ENCODE measurements around the gene DNAH7. TPM values are rescaled to one million over a fixed set of nuclear protein-coding genes. Genes with fewer than 3 reads are reported as not detected.

DNAH7 gene
- total RNA-seq, result not detected
- not detected for polyA plus RNA-seq
- total RNA-seq, result 0.40 reads per million

GRCh38 chr2:196068271-196069209, at the start of gene DNAH7:
Gene DNAH7 (minus strand): TSS chr2:196068837. CDS start chr2:196068711, 126 bp downstream.
- Mint-ChIP-seq H3K36me3 (no peaks in the 10 kb centered on the region), H3K4me3 (peak within 1 kb of the TSS; percentile 77 to 92 (median 88)), H3K4me1 (peaks cover 6 to 16% (median 12%) of the 10 kb centered on the region in 7 donors), H3K27me3 (peaks cover 0 to 33% (median 3%) of the 10 kb centered on the region in 5 donors), H3K27ac (peak within 1 kb of the TSS; percentile 75 to 94 (median 86)), H3K9me3 (no peaks in the 10 kb centered on the region)
- intact Hi-C loops (cut with micrococcal nuclease), result loop anchor here (1.0 to 10.0 kb wide), 19 partner anchors 13 to 1901 kb away; partner anchors contain the start of genes CCDC150 (in 2 of the 2), MARS2 (in 1 of the 2), SLC39A10 (in 1 of the 2) and STK17B (in 1 of the 2)
- DNase-seq (peak; percentile 84 to 94 (median 92)), ATAC-seq (peak; percentile 96)
- Histone ChIP-seq H3K27me3 (ENCODE audit: control insufficient read depth in 2 of 2, insufficient read depth in 2 of 2, low read length in 2 of 2) (peaks cover 0 to 3% of the 10 kb centered on the region in 2 donors), H3K27ac (ENCODE audit: low read depth, low read length) (peak within 1 kb of the TSS; percentile 45), H3K4me3 (ENCODE audit: low read length) (peak within 1 kb of the TSS; percentile 69), H3K36me3 (ENCODE audit: control insufficient read depth in 2 of 3, insufficient read depth in 3 of 3, low read length in 3 of 3) (no peaks in the 10 kb centered on the region), H3K9me3 (ENCODE audit: control insufficient read depth in 2 of 3, low read length in 3 of 3) (no peaks in the 10 kb centered on the region), H3K4me1 (ENCODE audit: control insufficient read depth in 2 of 2, insufficient read depth in 2 of 2, low read length in 2 of 2) (peaks cover 6% of the 10 kb centered on the region in 2 donors)
- ChIA-PET CTCF (interaction anchor here (0.5 to 2.8 kb wide), 19 partner anchors 9 to 571 kb away, joined by 3 to 19 read pairs (median 3); no protein-coding TSS in a partner anchor), POLR2A (interaction anchor here (0.6 to 1.9 kb wide), 9 partner anchors 10 to 460 kb away, joined by 3 to 7 read pairs (median 3); no protein-coding TSS in a partner anchor)

DNA sequence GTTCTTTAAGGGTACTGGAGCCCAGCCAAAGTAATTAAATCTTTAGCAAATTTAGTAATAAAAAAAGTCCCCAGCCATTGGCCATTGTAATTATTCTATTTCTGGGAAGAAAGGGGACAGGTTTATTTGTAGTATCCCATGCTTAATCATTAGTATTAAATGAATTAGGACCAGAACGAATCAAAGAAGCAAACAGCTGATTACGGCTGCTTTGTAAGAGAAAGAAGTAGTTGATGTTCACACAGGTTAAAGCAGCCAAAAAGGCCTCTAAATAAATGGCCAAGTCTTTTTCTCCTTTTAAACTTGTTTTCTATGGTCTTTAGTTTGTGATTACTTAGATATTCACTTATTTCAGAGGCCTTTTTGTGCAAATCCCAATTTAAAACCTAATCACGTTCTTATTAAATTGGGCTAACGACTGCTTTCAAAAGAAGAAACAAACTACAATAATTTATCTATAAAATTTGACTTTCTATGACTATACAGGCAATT, 48.6 kb upstream of the DNAH7 start:
- CTCF ChIA-PET, result no interaction called here

GRCh38 chr2:196113061-196113974, 44.7 kb upstream of the DNAH7 start:
- ChIA-PET CTCF (interaction anchor here (1.1 to 1.6 kb wide), 3 partner anchors 16 to 224 kb away, joined by 3 to 4 read pairs (median 3); no protein-coding TSS in a partner anchor), POLR2A (interaction anchor here (0.6 to 1.2 kb wide), 3 partner anchors 13 to 108 kb away, joined by 3 to 6 read pairs (median 3); no protein-coding TSS in a partner anchor)
- intact Hi-C loops (cut with micrococcal nuclease), result loop anchor here in 1 of 2 donors (1.0 kb wide), 1 partner anchor 8 kb away; no protein-coding TSS in a partner anchor
- ATAC-seq, result no peak
- H3K9me3 Mint-ChIP-seq, result no peaks in the 10 kb centered on the region
- Histone ChIP-seq H3K4me3 (ENCODE audit: low read length) (no peak overlapping the region), H3K36me3 (ENCODE audit: control insufficient read depth in 2 of 3, insufficient read depth in 3 of 3, low read length in 3 of 3) (no peaks in the 10 kb centered on the region), H3K9me3 (ENCODE audit: control insufficient read depth in 2 of 3, low read length in 3 of 3) (no peaks in the 10 kb centered on the region), H3K4me1 (ENCODE audit: control insufficient read depth in 2 of 2, insufficient read depth in 2 of 2, low read length in 2 of 2) (no peaks in the 10 kb centered on the region), H3K27me3 (ENCODE audit: control insufficient read depth in 2 of 2, insufficient read depth in 2 of 2, low read length in 2 of 2) (no peaks in the 10 kb centered on the region), H3K27ac (ENCODE audit: low read depth, low read length) (no peak overlapping the region)
- H3K4me1 Mint-ChIP-seq, result peaks cover 4 to 28% (median 20%) of the 10 kb centered on the region in 7 donors
- DNase-seq, result no peak
- peak overlapping the region in 2 of 9 donors; percentile 51 to 77 for H3K27ac Mint-ChIP-seq
- H3K36me3 Mint-ChIP-seq, result peaks cover 0 to 4% (median 0%) of the 10 kb centered on the region in 5 donors
- H3K4me3 Mint-ChIP-seq, result peak overlapping the region in 6 of 10 donors; percentile 20 to 56 (median 34)
- H3K27me3 Mint-ChIP-seq, result no peaks in the 10 kb centered on the region

More for the DNA sequence above, 48.6 kb upstream of the DNAH7 start:
- no peak for ATAC-seq
- H3K4me3 ChIP-seq (ENCODE audit: low read length), result no peak overlapping the region
- no peaks in the 10 kb centered on the region for H3K27me3 ChIP-seq (ENCODE audit: control insufficient read depth in 2 of 2, insufficient read depth in 2 of 2, low read length in 2 of 2)
- intact Hi-C loops (cut with micrococcal nuclease), result loop anchor here in 1 of 2 donors (5.0 kb wide), 1 partner anchor 590 kb away; no protein-coding TSS in a partner anchor
- Mint-ChIP-seq H3K9me3 (peaks cover 0 to 7% (median 2%) of the 10 kb centered on the region in 11 donors), H3K36me3 (peaks cover 0 to 7% (median 5%) of the 10 kb centered on the region in 5 donors), H3K4me1 (peaks cover 4 to 25% (median 14%) of the 10 kb centered on the region in 7 donors), H3K27me3 (no peaks in the 10 kb centered on the region), H3K27ac (no peak overlapping the region), H3K4me3 (no peak overlapping the region)
- no peaks in the 10 kb centered on the region for H3K9me3 ChIP-seq (ENCODE audit: control insufficient read depth in 2 of 3, low read length in 3 of 3)
- DNase-seq, result no peak
- H3K4me1 ChIP-seq (ENCODE audit: control insufficient read depth in 2 of 2, insufficient read depth in 2 of 2, low read length in 2 of 2), result no peaks in the 10 kb centered on the region
- POLR2A ChIA-PET, result interaction anchor here (1.7 kb wide), 1 partner anchor 15 kb away, joined by 3 read pairs; no protein-coding TSS in a partner anchor
- no peaks in the 10 kb centered on the region for H3K36me3 ChIP-seq (ENCODE audit: control insufficient read depth in 2 of 3, insufficient read depth in 3 of 3, low read length in 3 of 3)
- H3K27ac ChIP-seq (ENCODE audit: low read depth, low read length), result no peak overlapping the region

DNA sequence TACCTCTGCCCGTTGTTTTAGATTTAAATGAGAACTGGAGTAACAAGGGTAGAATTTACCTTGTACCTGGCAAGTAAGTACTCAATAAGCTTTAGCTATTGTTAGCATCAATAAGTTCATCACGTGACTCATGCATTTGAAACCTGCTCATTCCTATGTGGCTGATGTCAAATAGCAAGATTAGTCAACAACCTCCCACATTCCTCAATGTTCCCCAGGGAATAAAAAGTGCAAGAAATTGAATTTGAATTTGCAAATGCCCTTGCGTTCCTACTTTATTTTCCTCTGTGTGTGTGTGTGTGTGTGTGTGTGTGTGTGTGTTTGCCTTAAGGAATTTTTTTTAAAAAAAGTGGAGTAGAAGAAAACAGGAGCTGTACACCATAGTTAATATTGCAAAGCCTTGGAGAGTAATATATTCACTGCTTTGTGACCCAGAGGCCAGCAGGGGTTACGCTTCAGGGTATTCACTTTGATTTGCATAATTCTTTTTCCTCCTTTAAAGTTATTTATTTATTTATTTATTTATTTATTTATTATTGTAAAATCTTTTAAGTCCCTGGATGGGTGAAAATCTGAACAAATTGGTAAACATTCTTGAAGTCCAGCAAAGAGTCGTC, 43.9 kb upstream of the DNAH7 start:
- H3K9me3 Mint-ChIP-seq, result peaks cover 0 to 3% (median 0%) of the 10 kb centered on the region in 11 donors
- ChIA-PET POLR2A (interaction anchor here (1.2 kb wide), 2 partner anchors 12 to 109 kb away, joined by 3 read pairs; no protein-coding TSS in a partner anchor), CTCF (interaction anchor here (0.7 to 1.6 kb wide), 4 partner anchors 15 to 225 kb away, joined by 3 to 4 read pairs (median 3); partner anchors contain the start of gene DNAH7)
- H3K4me3 Mint-ChIP-seq, result peak overlapping the region in 3 of 10 donors; percentile 27 to 56 (median 31)
- DNase-seq, result no peak
- Histone ChIP-seq H3K9me3 (ENCODE audit: control insufficient read depth in 2 of 3, low read length in 3 of 3) (no peaks in the 10 kb centered on the region), H3K27ac (ENCODE audit: low read depth, low read length) (no peak overlapping the region), H3K27me3 (ENCODE audit: control insufficient read depth in 2 of 2, insufficient read depth in 2 of 2, low read length in 2 of 2) (no peaks in the 10 kb centered on the region), H3K36me3 (ENCODE audit: control insufficient read depth in 2 of 3, insufficient read depth in 3 of 3, low read length in 3 of 3) (no peaks in the 10 kb centered on the region), H3K4me3 (ENCODE audit: low read length) (no peak overlapping the region), H3K4me1 (ENCODE audit: control insufficient read depth in 2 of 2, insufficient read depth in 2 of 2, low read length in 2 of 2) (no peaks in the 10 kb centered on the region)
- intact Hi-C loops (cut with micrococcal nuclease), result loop anchor here in 1 of 2 donors (1.0 kb wide), 1 partner anchor 7 kb away; no protein-coding TSS in a partner anchor
- no peak for ATAC-seq
- no peak overlapping the region for H3K27ac Mint-ChIP-seq
- H3K27me3 Mint-ChIP-seq, result no peaks in the 10 kb centered on the region
- H3K4me1 Mint-ChIP-seq, result peaks cover 4 to 28% (median 20%) of the 10 kb centered on the region in 7 donors
- H3K36me3 Mint-ChIP-seq, result peaks cover 0 to 4% (median 0%) of the 10 kb centered on the region in 5 donors

- no peaks in the 10 kb centered on the region for H3K27me3 Mint-ChIP-seq
- no peak overlapping the region for H3K27ac ChIP-seq (ENCODE audit: low read depth, low read length)
- no peak overlapping the region for H3K27ac Mint-ChIP-seq
- POLR2A ChIA-PET, result no interaction called here
- no peaks in the 10 kb centered on the region for H3K9me3 ChIP-seq (ENCODE audit: control insufficient read depth in 2 of 3, low read length in 3 of 3)
- H3K36me3 Mint-ChIP-seq, result peaks cover 0 to 4% (median 0%) of the 10 kb centered on the region in 5 donors
- no peaks in the 10 kb centered on the region for H3K27me3 ChIP-seq (ENCODE audit: control insufficient read depth in 2 of 2, insufficient read depth in 2 of 2, low read length in 2 of 2)
- intact Hi-C loops (cut with micrococcal nuclease), result no loop called here
- no peak for DNase-seq
- no peaks in the 10 kb centered on the region for H3K4me1 ChIP-seq (ENCODE audit: control insufficient read depth in 2 of 2, insufficient read depth in 2 of 2, low read length in 2 of 2)
- H3K4me3 Mint-ChIP-seq, result no peak overlapping the region
- CTCF ChIA-PET, result no interaction called here
- ATAC-seq, result no peak
- H3K9me3 Mint-ChIP-seq, result peaks cover 0 to 3% (median 0%) of the 10 kb centered on the region in 11 donors
- peaks cover 5 to 42% (median 23%) of the 10 kb centered on the region in 7 donors for H3K4me1 Mint-ChIP-seq
- no peak overlapping the region for H3K4me3 ChIP-seq (ENCODE audit: low read length)
- H3K36me3 ChIP-seq (ENCODE audit: control insufficient read depth in 2 of 3, insufficient read depth in 3 of 3, low read length in 3 of 3), result no peaks in the 10 kb centered on the region
Measured at GRCh38 chr2:196108604-196109003, 40.0 kb upstream of the DNAH7 start.
